ENCODE data around the gene PDE11A. TPM values are rescaled to one million over a fixed set of nuclear protein-coding genes. Genes with fewer than 3 reads are reported as not detected.

Gene PDE11A
- total RNA-seq, 4 donors from 2014 or later = 1.7 TPM; not detected in 3

DNA sequence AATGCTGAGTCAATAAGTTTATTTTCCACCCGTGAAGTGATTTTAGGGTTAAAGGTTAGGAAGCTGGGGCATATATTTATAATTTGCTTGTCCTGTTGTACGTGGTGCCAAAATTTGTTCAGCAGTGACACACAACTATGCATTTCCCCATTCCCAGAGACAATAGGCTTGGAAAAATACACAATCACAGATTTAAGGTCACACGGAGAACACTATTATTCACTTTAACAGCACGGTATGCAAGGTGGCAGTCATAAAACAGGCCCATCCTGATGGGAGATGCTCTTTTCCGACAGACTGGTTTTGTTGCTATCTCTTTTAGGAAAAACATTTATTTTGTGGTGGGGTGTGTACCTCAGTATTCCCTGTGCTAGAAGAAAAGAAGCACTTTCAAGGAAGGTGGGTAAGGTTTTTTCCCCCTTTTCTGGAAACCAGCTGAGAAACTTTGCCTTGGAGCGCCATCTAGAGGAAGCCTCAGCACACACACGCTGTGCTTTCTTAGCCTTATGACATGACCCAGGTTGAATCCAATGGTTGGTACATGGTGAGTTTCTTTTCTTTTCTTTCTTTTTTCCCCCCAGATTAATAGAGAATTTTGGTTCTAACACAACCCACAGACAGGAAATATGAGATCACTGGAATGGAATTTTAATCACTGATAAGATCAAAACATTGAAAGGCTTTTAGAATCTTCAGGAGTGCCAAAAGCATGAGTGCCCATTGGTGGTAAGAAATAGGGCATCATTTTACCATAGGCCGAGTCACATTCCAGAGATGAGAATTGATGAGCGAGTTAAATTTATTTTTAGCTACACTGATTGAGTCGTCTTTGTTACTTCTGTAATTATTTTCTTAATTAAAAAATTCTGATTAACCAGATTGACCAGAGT lies 347.9 kb downstream of the PDE11A start:
- Histone ChIP-seq H3K9me3 (no peaks in the 10 kb centered on the region), H3K36me3 (no peaks in the 10 kb centered on the region), H3K4me3 (no peak overlapping the region), H3K4me1 (peaks cover 0 to 10% (median 4%) of the 10 kb centered on the region in 4 donors), H3K27ac (no peak overlapping the region), H3K27me3 (no peaks in the 10 kb centered on the region)
- 26 to 31% methylated on average over 10 of the region's 10 CpGs for WGBS, 2 donors
- TF ChIP-seq, protein P1, sequence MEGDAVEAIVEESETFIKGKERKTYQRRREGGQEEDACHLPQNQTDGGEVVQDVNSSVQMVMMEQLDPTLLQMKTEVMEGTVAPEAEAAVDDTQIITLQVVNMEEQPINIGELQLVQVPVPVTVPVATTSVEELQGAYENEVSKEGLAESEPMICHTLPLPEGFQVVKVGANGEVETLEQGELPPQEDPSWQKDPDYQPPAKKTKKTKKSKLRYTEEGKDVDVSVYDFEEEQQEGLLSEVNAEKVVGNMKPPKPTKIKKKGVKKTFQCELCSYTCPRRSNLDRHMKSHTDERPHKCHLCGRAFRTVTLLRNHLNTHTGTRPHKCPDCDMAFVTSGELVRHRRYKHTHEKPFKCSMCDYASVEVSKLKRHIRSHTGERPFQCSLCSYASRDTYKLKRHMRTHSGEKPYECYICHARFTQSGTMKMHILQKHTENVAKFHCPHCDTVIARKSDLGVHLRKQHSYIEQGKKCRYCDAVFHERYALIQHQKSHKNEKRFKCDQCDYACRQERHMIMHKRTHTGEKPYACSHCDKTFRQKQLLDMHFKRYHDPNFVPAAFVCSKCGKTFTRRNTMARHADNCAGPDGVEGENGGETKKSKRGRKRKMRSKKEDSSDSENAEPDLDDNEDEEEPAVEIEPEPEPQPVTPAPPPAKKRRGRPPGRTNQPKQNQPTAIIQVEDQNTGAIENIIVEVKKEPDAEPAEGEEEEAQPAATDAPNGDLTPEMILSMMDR (IDR thresholded peaks at IDR 0.05) = peak; percentile 68 to 82 (median 80)
- no peak for TF ChIP-seq POLR2A (IDR thresholded peaks at IDR 0.05)
- TF ChIP-seq EP300 (IDR thresholded peaks at IDR 0.05) = no peak
- DNase-seq (ENCODE audit: low spot score in 2 of 2) = peak; percentile 27 to 55

DNA sequence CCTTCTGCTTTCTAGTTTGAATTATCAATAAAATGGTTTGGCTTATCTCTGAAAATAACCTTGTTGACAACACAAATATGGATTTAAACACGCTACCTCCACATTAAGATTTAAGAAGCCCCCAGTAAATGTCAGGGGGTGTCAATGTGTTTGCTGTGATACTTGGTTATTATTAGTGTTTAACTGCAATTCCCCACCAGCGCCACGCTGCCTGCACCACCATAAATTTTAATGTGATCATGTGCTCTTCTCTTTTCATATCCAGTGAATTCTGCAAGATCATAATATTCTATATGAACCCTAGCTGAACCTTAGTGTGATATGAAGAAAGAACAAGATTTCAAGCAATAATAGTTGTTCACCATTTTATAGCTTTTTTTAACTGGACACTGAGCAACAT lies 349.3 kb downstream of the PDE11A start:
- no peak overlapping the region for H3K27ac ChIP-seq
- no peak for DNase-seq (ENCODE audit: low spot score in 2 of 2)
- H3K27me3 ChIP-seq = no peaks in the 10 kb centered on the region
- TF ChIP-seq EP300 (IDR thresholded peaks at IDR 0.05) (no peak), POLR2A (IDR thresholded peaks at IDR 0.05) (no peak)
- TF ChIP-seq, protein P1 (IDR thresholded peaks at IDR 0.05) = no peak
- 87 to 88% methylated on average over 3 of the region's 3 CpGs for WGBS, 2 donors
- H3K4me1 ChIP-seq = peaks cover 0 to 10% (median 4%) of the 10 kb centered on the region in 4 donors
- no peak overlapping the region for H3K4me3 ChIP-seq
- H3K9me3 ChIP-seq = no peaks in the 10 kb centered on the region
- no peaks in the 10 kb centered on the region for H3K36me3 ChIP-seq

DNA sequence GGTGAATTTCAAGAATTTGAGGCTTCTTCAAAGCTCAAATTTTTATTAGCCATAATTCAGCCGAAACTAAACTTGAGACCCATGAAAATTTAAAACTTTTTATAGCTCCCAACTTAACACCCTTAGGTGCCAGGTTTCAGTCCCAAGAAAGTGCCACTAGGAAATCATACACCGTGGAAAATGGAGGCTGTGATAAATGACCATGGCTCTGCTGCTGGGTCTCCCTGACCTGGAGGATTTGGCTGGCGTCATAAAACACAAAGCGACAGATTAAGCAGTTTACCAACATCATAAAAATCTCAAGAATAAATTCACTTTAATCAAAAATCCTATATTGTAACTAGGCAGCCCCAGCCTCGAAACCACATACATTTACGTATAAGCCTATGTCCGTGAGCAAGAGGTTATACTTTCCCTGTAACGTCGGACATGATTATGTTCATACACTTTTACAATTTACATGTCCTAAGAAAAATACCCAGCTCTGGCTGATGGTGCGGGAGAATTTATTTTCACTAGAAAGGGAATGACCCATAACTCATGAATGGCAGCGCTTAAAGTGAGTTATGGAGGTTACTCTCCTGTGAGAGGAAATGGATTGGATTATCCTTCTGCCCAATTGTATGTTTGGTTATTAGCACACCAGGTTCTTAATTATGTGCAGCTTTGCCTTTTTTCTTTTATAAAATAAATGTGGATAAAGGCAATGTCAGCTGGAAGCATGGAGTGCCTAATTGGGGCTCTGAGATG lies 350.6 kb downstream of the PDE11A start:
- H3K9me3 ChIP-seq = no peaks in the 10 kb centered on the region
- peaks cover 0 to 8% (median 3%) of the 10 kb centered on the region in 4 donors for H3K4me1 ChIP-seq
- no peaks in the 10 kb centered on the region for H3K36me3 ChIP-seq
- TF ChIP-seq, protein P1 (IDR thresholded peaks at IDR 0.05) = no peak
- TF ChIP-seq EP300 (IDR thresholded peaks at IDR 0.05) (no peak), POLR2A (IDR thresholded peaks at IDR 0.05) (no peak)
- H3K4me3 ChIP-seq = no peak overlapping the region
- WGBS, 2 donors = 83 to 84% methylated on average over 11 of the region's 11 CpGs
- H3K27me3 ChIP-seq = no peaks in the 10 kb centered on the region
- no peak for DNase-seq (ENCODE audit: low spot score in 2 of 2)
- H3K27ac ChIP-seq = no peak overlapping the region

DNA sequence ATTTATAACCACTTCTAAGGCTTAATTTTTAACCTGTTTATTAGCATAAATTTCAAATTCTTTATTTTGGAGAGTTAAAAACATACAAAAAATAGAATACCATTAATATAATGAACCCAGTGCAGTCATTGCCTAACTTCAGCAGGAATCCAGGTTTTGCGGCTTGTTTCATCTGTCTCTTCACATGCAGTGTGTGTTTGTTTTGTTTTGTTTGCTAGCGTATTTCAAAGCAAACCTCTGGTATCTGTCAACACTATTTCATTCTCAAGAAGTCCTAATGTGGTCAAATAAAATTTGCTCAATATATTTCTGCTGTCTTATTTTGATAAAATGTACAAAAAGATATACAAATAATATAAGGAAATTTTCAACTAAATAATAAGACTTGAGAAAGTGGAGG lies 351.5 kb downstream of the PDE11A start:
- H3K27ac ChIP-seq = no peak overlapping the region
- whole genome bisulfite sequencing, 2 donors = 94 to 96% methylated on average over 2 of the region's 2 CpGs
- H3K4me1 ChIP-seq = peaks cover 0 to 8% (median 2%) of the 10 kb centered on the region in 4 donors
- no peaks in the 10 kb centered on the region for H3K27me3 ChIP-seq
- DNase-seq (ENCODE audit: low spot score in 2 of 2) = no peak
- H3K9me3 ChIP-seq = no peaks in the 10 kb centered on the region
- no peak overlapping the region for H3K4me3 ChIP-seq
- no peaks in the 10 kb centered on the region for H3K36me3 ChIP-seq
- TF ChIP-seq, protein P1 (IDR thresholded peaks at IDR 0.05) = no peak
- TF ChIP-seq POLR2A (IDR thresholded peaks at IDR 0.05) (no peak), EP300 (IDR thresholded peaks at IDR 0.05) (no peak)

All from tibial nerve (tissue), 4 donors.